HepG2 (cell line): ENCODE measurements around the gene CDH22. TPM values are rescaled to one million over a fixed set of nuclear protein-coding genes. Genes with fewer than 3 reads are reported as not detected.

Source experiments
- ATAC-seq: fragments of 200-7000 bp; cut with Tn5 transposase; 3 replicates; pipeline ENCODE4 v1.9.1; 2020; ENCODE audit warnings: mild to moderate bottlenecking, moderate library complexity
- BruUV-seq: library from RNA; stranded (reverse); fragments of 400-500 nt; replicated peaks from 2 replicates; lab custom pipeline; 2021; lab: Mats Ljungman, UMichigan
- CTCF ChIA-PET: fragments of 300-600 bp; formaldehyde crosslinking; extraction: SDS; loops from one replicate; lab custom pipeline; 2021; ENCODE audit warnings: low total read pairs, inconsistent platforms, low intra/inter-chr PET ratio; lab: Yijun Ruan, JAX
- POLR2A ChIA-PET: fragments of 350-600 bp; sonication (Branson Sonifier 250); formaldehyde crosslinking; loops from one replicate; lab custom pipeline; 2020; ENCODE audit warnings: antibody characterized with exemption, inconsistent platforms; lab: Yijun Ruan, JAX
- DNase-seq: peaks from one replicate; pipeline ENCODE4 v3.0.0-alpha.2; 2015; ENCODE audit warnings: low spot score
- FAIRE-seq: peaks from 3 replicates; lab custom pipeline; 2011; peaks lifted over from hg19 to GRCh38; lab: Jason Lieb, UNC
- H2AFZ ChIP-seq: one replicate; pipeline ENCODE4 v1.6.1; 2011; ENCODE audit warnings: low read length, inconsistent platforms
- H3K27ac ChIP-seq: fragments of 300-600 bp; 3 replicates; pipeline ENCODE4 v1.8.0; 2011; ENCODE audit warnings: mixed run types, mild to moderate bottlenecking, mixed read lengths, low read length, inconsistent platforms; ENCODE audit not compliant: insufficient read depth; ENCODE audit errors: extremely low read length
- H3K27me3 ChIP-seq, 2 experiments: fragments of 200-600 bp in 1 of 2; 2 replicates in 1 of 2; 3 replicates in 1 of 2; pipeline versions ENCODE4 v1.6.0 to v1.8.0; 2011; ENCODE audit warnings: low read length in 2 of 2, mild to moderate bottlenecking in 2 of 2, moderate library complexity in 2 of 2, inconsistent platforms in 1 of 2; ENCODE audit not compliant: insufficient read depth in 2 of 2, control insufficient read depth in 1 of 2
- H3K36me3 ChIP-seq, 2 experiments: fragments of 200-600 bp in 1 of 2; replicated peaks in 1 of 2; 2 replicates in 1 of 2; 3 replicates in 1 of 2; pipeline versions ENCODE4 v1.5.1 to v1.8.0; 2011; ENCODE audit warnings: low read length in 2 of 2, inconsistent platforms in 1 of 2; ENCODE audit not compliant: insufficient read depth in 2 of 2, control insufficient read depth in 1 of 2
- H3K4me1 ChIP-seq: 2 replicates; pipeline ENCODE4 v1.5.1; 2012; ENCODE audit warnings: low read length, inconsistent platforms; ENCODE audit not compliant: insufficient read depth
- H3K4me2 ChIP-seq: 2 replicates; pipeline ENCODE4 v1.6.0; 2011; ENCODE audit warnings: low read depth, low read length, inconsistent platforms
- H3K4me3 ChIP-seq, 3 experiments: fragments of 200-600 bp in 1 of 3; sonication (generic), shearing (Covaris generic) in 1 of 3; replicated peaks in 1 of 3; 2 replicates each; pipeline ENCODE4 v1.5.1; 2011 to 2016; ENCODE audit warnings: low read length in 3 of 3, inconsistent platforms in 2 of 3, low read depth in 2 of 3, mild to moderate bottlenecking in 2 of 3, control low read depth in 1 of 3, mixed read lengths in 1 of 3; ENCODE audit not compliant: insufficient read depth in 1 of 3
- H3K79me2 ChIP-seq: one replicate; pipeline ENCODE4 v1.6.1; 2011; ENCODE audit warnings: low read length, inconsistent platforms; ENCODE audit not compliant: insufficient read depth
- H3K9ac ChIP-seq: 2 replicates; pipeline ENCODE4 v1.6.0; 2011; ENCODE audit warnings: mild to moderate bottlenecking, low read depth, low read length, inconsistent platforms; ENCODE audit not compliant: insufficient read depth
- H3K9me3 ChIP-seq: 2 replicates; pipeline ENCODE4 v1.5.1; 2012; ENCODE audit warnings: mild to moderate bottlenecking, low read length
- H4K20me1 ChIP-seq: 2 replicates; pipeline ENCODE4 v1.6.0; 2011; ENCODE audit warnings: inconsistent platforms, mild to moderate bottlenecking, low read length, moderate library complexity; ENCODE audit not compliant: insufficient read depth
- EED ChIP-seq: sonication (generic); formaldehyde crosslinking; IDR thresholded peaks from 2 replicates; pipeline ENCODE4 v1.5.0; 2020; ENCODE audit warnings: mild to moderate bottlenecking, missing genetic modification reagents
- HNRNPUL1 ChIP-seq: fragments of 200-400 bp; formaldehyde crosslinking; IDR thresholded peaks from 2 replicates; pipeline ENCODE4 v1.6.1; 2017; ENCODE audit warnings: low read depth, mild to moderate bottlenecking, low read length, moderate library complexity
- HOXD1 ChIP-seq: sonication (generic); formaldehyde crosslinking; IDR thresholded peaks from 2 replicates; pipeline ENCODE4 v1.5.0; 2020; ENCODE audit warnings: missing genetic modification reagents
- ISX ChIP-seq: sonication (generic); formaldehyde crosslinking; conservative IDR thresholded peaks from 2 replicates; pipeline ENCODE4 v1.5.0; 2020; ENCODE audit warnings: missing genetic modification reagents
- KDM5A ChIP-seq: fragments of 200-600 bp; sonication (generic); IDR thresholded peaks from 2 replicates; pipeline ENCODE4 v1.7.0; 2018; ENCODE audit warnings: antibody characterized with exemption, mild to moderate bottlenecking, low read length, borderline replicate concordance
- MZF1 ChIP-seq: sonication (generic); formaldehyde crosslinking; IDR thresholded peaks from 2 replicates; pipeline ENCODE4 v1.8.1; 2023; ENCODE audit warnings: mild to moderate bottlenecking, missing genetic modification reagents, borderline replicate concordance
- PBX2 ChIP-seq: IDR thresholded peaks from 2 replicates; pipeline ENCODE4 v1.6.1; 2016; ENCODE audit warnings: control low read depth
- PLRG1 ChIP-seq: fragments of 450-650 bp; conservative IDR thresholded peaks from 2 replicates; pipeline ENCODE4 v1.6.1; 2016
- RAD21 ChIP-seq: fragments of 450-650 bp; formaldehyde crosslinking; IDR thresholded peaks from 2 replicates; pipeline ENCODE4 v1.5.0; 2020; ENCODE audit warnings: mild to moderate bottlenecking
- STAG1 ChIP-seq: sonication (generic); formaldehyde crosslinking; IDR thresholded peaks from 2 replicates; pipeline ENCODE4 v1.4.0; 2020; ENCODE audit warnings: missing genetic modification reagents
- TAF1 ChIP-seq: sonication (generic); formaldehyde crosslinking; IDR thresholded peaks from 2 replicates; pipeline ENCODE4 v1.4.0; 2020; ENCODE audit warnings: missing genetic modification reagents
- YEATS4 ChIP-seq: sonication (generic); formaldehyde crosslinking; IDR thresholded peaks from 2 replicates; pipeline ENCODE4 v1.4.0; 2020; ENCODE audit warnings: missing genetic modification reagents, borderline replicate concordance
- ZBTB7B ChIP-seq: sonication (generic); formaldehyde crosslinking; IDR thresholded peaks from 2 replicates; pipeline ENCODE4 v1.4.0; 2020; ENCODE audit warnings: missing genetic modification reagents
- ZNF329 ChIP-seq: sonication (generic); formaldehyde crosslinking; IDR thresholded peaks from 2 replicates; pipeline ENCODE4 v1.9.0; 2021; ENCODE audit warnings: low read depth, mild to moderate bottlenecking, missing genetic modification reagents
- ZNF468 ChIP-seq: sonication (generic); formaldehyde crosslinking; IDR thresholded peaks from 2 replicates; pipeline ENCODE4 v1.8.0; 2022; ENCODE audit warnings: mild to moderate bottlenecking, moderate library complexity, missing genetic modification reagents
- ZNF501 ChIP-seq: sonication (generic); formaldehyde crosslinking; IDR thresholded peaks from 2 replicates; pipeline ENCODE4 v1.5.1; 2020; ENCODE audit warnings: mild to moderate bottlenecking, moderate library complexity, missing genetic modification reagents
- ZNF574 ChIP-seq: sonication (generic); formaldehyde crosslinking; IDR thresholded peaks from 2 replicates; pipeline ENCODE4 v1.4.0; 2020; ENCODE audit warnings: missing genetic modification reagents
- ZNF772 ChIP-seq: sonication (generic); formaldehyde crosslinking; IDR thresholded peaks from 2 replicates; pipeline ENCODE4 v1.5.0; 2020; ENCODE audit warnings: mild to moderate bottlenecking, missing genetic modification reagents
- ZNF777 ChIP-seq: sonication (generic); formaldehyde crosslinking; IDR thresholded peaks from 2 replicates; pipeline ENCODE4 v1.4.0; 2020; ENCODE audit warnings: missing genetic modification reagents
- WGBS: methylation state at CpG from one replicate; pipeline ENCODE4 v1.1.6; 2017; ENCODE audit warnings: low lambda C conversion rate; 5-methylcytosine and 5-hydroxymethylcytosine counted together
- in situ Hi-C: cut with HindIII; loops from 2 replicates; pipeline ENCODE4 v1.10.0; 2017; ENCODE audit warnings: low pct_unique_long_range_greater_than_20kb; ENCODE audit not compliant: extremely low pct_ligation_motif_present
- intact Hi-C: fragments of 100-400 bp; cut with micrococcal nuclease; formaldehyde crosslinking; loops from one replicate; pipeline ENCODE4 v1.10.0; 2022; ENCODE audit not compliant: unreplicated experiment
- polyA plus RNA-seq, 8 experiments: library from polyadenylated mRNA; depleted of rRNA in 3 of 8; stranded (reverse) in 7 of 8; unstranded in 1 of 8; fragments of >200 nt; fragmentation: Illumina TruSeq in 4 of 8; extraction: Trizol in 4 of 8; gene quantifications; 2 replicates each; pipeline versions ENCODE4 v1.2.1 to v1.2.3, GENCODE V29; 2011 to 2016; ENCODE audit warnings: low read depth in 4 of 8, missing spikeins in 1 of 8, mixed read lengths in 1 of 8; ENCODE audit not compliant: insufficient read depth in 1 of 8
- total RNA-seq, 5 experiments: library from RNA; depleted of rRNA; stranded (reverse); fragments of >200 nt; fragmentation: Illumina TruSeq; extraction: Trizol; gene quantifications; 2 replicates each; pipeline ENCODE4 v1.2.3, GENCODE V29; 2016; ENCODE audit warnings: low read depth in 1 of 5

Gene CDH22
- total and polyA plus RNA-seq, 2 of the 13 experiments (the other 11 are each of a cell fraction or from before 2014, with no cell fraction given), result not detected

GRCh38 chr20:46315311-46315710 is 7.0 kb upstream of the CDH22 start:
- Histone ChIP-seq H3K36me3 (no peaks in the 10 kb centered on the region), H3K27me3 (peaks cover 24 to 94% of the 10 kb centered on the region in 2 experiments), H3K9me3 (no peaks in the 10 kb centered on the region), H3K9ac (no peak overlapping the region), H2AFZ (no peak overlapping the region), H3K4me1 (peaks cover 21% of the 10 kb centered on the region), H3K4me2 (no peak overlapping the region), H3K4me3 (no peak overlapping the region), H4K20me1 (no peaks in the 10 kb centered on the region), H3K27ac (no peak overlapping the region), H3K79me2 (no peaks in the 10 kb centered on the region)
- intact Hi-C loops, result no loop called here
- ATAC-seq (peak; percentile 9; the same call in 1 of the 3 replicates), DNase-seq (no peak), FAIRE-seq (no peak)
- ChIA-PET POLR2A (no interaction called here), CTCF (no interaction called here)
- in situ Hi-C loops, result no loop called here
- no TSS peak for BruUV-seq
- no peak for TF ChIP-seq ZNF501 (CRISPR knock-in tag)
- TF ChIP-seq PBX2, result no peak
- no peak for TF ChIP-seq ZNF777
- TF ChIP-seq ZNF468 (CRISPR knock-in tag), result no peak
- no peak for TF ChIP-seq HOXD1 (CRISPR knock-in tag)
- TF ChIP-seq MZF1 (CRISPR knock-in tag), result no peak
- TF ChIP-seq YEATS4 (CRISPR knock-in tag), result no peak
- TF ChIP-seq ISX (CRISPR knock-in tag), result no peak
- TF ChIP-seq STAG1 (CRISPR knock-in tag), result no peak
- no peak for TF ChIP-seq ZNF329 (CRISPR knock-in tag)
- no peak for TF ChIP-seq ZBTB7B
- TF ChIP-seq ZNF574 (CRISPR knock-in tag), result no peak
- TF ChIP-seq RAD21, result no peak
- no peak for TF ChIP-seq TAF1
- no peak for TF ChIP-seq PLRG1
- TF ChIP-seq ZNF772 (CRISPR knock-in tag), result no peak
- TF ChIP-seq HNRNPUL1, result no peak
- TF ChIP-seq KDM5A, result no peak
- TF ChIP-seq EED (CRISPR knock-in tag), result no peak
- 30% methylated on average over 6 of the region's 6 CpGs for WGBS
